Thoracic aorta (tissue), 2 donors: Measurements from ENCODE around the gene CRB1. TPM values are rescaled to one million over a fixed set of nuclear protein-coding genes. Genes with fewer than 3 reads are reported as not detected.
A peak's percentile ranks its signal among the peaks of the same experiment; 100 is the strongest.
"Not testable (repeated sequence)": the region's sequence is repeated elsewhere in the genome, so short reads cannot be mapped to it uniquely, and the experiment has no call there.

ENCODE experiments used
- ATAC-seq: fragments of 150-250 bp; one replicate; pipeline ENCODE4 v1.8.0; 2017; ENCODE audit warnings: low read depth; ENCODE audit not compliant: insufficient number of reproducible peaks, low FRiP score
- DNase-seq: peaks from one replicate; pipeline ENCODE4 v3.0.0-alpha.2; 2020; ENCODE audit warnings: low spot score
- H3K27ac ChIP-seq, 2 donors: fragments of 200-600 bp; sonication (generic); 1 replicate in 1 of 2; 2 replicates in 1 of 2; pipeline ENCODE4 v1.5.1; 2016; ENCODE audit warnings: mild to moderate bottlenecking in 2 of 2, moderate library complexity in 2 of 2
- H3K27me3 ChIP-seq: fragments of 200-600 bp; sonication (generic); replicated peaks from 2 replicates; pipeline ENCODE4 v1.6.0; 2016; ENCODE audit warnings: mild to moderate bottlenecking; ENCODE audit not compliant: insufficient read depth
- H3K36me3 ChIP-seq: fragments of 200-600 bp; sonication (generic); one replicate; pipeline ENCODE4 v1.5.1; 2016
- H3K4me1 ChIP-seq, 2 donors: fragments of 200-600 bp; sonication (generic); 1 replicate in 1 of 2; 2 replicates in 1 of 2; pipeline versions ENCODE4 v1.5.1 to v1.6.0; 2016; ENCODE audit warnings: low read depth in 2 of 2, mild to moderate bottlenecking in 1 of 2; ENCODE audit not compliant: control insufficient read depth in 1 of 2
- H3K4me3 ChIP-seq: fragments of 200-600 bp; sonication (generic); 2 replicates; pipeline ENCODE4 v1.5.1; 2016; ENCODE audit warnings: mild to moderate bottlenecking
- H3K9me3 ChIP-seq: fragments of 200-600 bp; sonication (generic); 2 replicates; pipeline ENCODE4 v1.5.1; 2016
- CTCF ChIP-seq: fragments of 200-600 bp; sonication (generic); IDR thresholded peaks from one replicate; pipeline ENCODE4 v1.5.1; 2019; ENCODE audit warnings: antibody characterized with exemption
- total RNA-seq, 2 donors: library from RNA; depleted of rRNA; stranded (reverse); fragments of >200 nt; gene quantifications; one replicate each; pipeline versions ENCODE4 v1.1.0 to v1.2.3, GENCODE V29; 2016

The CRB1 gene
- total RNA-seq, 2 donors from 2014 or later: not detected

GRCh38 chr1:197472141-197472540 is 204.1 kb downstream of the CRB1 start:
- H3K9me3 ChIP-seq: no peaks in the 10 kb centered on the region
- no peak overlapping the region for H3K27ac ChIP-seq
- no peak for TF ChIP-seq CTCF
- H3K27me3 ChIP-seq: no peaks in the 10 kb centered on the region
- ATAC-seq: no peak
- H3K4me3 ChIP-seq: no peak overlapping the region
- H3K36me3 ChIP-seq: no peaks in the 10 kb centered on the region
- DNase-seq: no peak
- no peaks in the 10 kb centered on the region for H3K4me1 ChIP-seq

GRCh38 chr1:197480446-197480845 is 212.4 kb downstream of the CRB1 start:
- no peak for TF ChIP-seq CTCF
- no peaks in the 10 kb centered on the region for H3K4me1 ChIP-seq
- H3K27me3 ChIP-seq: no peaks in the 10 kb centered on the region
- H3K4me3 ChIP-seq: no peak overlapping the region
- no peak overlapping the region for H3K27ac ChIP-seq
- H3K9me3 ChIP-seq: no peaks in the 10 kb centered on the region
- H3K36me3 ChIP-seq: no peaks in the 10 kb centered on the region
- no peak for ATAC-seq
- DNase-seq: no peak

GRCh38 chr1:197481101-197481500 is 213.0 kb downstream of the CRB1 start:
- H3K27me3 ChIP-seq: no peaks in the 10 kb centered on the region
- DNase-seq: no peak
- no peak overlapping the region for H3K27ac ChIP-seq
- TF ChIP-seq CTCF: no peak
- H3K9me3 ChIP-seq: no peaks in the 10 kb centered on the region
- ATAC-seq: no peak
- no peak overlapping the region for H3K4me3 ChIP-seq
- no peaks in the 10 kb centered on the region for H3K36me3 ChIP-seq
- peaks cover 0 to 3% of the 10 kb centered on the region in 2 donors for H3K4me1 ChIP-seq

- no peaks in the 10 kb centered on the region for H3K36me3 ChIP-seq
- no peak for DNase-seq
- no peaks in the 10 kb centered on the region for H3K27me3 ChIP-seq
- no peak overlapping the region for H3K4me3 ChIP-seq
- no peak for TF ChIP-seq CTCF
- H3K9me3 ChIP-seq: no peaks in the 10 kb centered on the region
- H3K4me1 ChIP-seq: peaks cover 0 to 5% of the 10 kb centered on the region in 2 donors
- ATAC-seq: peak; percentile 55
- no peak overlapping the region for H3K27ac ChIP-seq
Measured at GRCh38 chr1:197485790-197486189, 217.7 kb downstream of the CRB1 start.

GRCh38 chr1:197486946-197487345 is 218.9 kb downstream of the CRB1 start:
- H3K27ac ChIP-seq: no peak overlapping the region
- ATAC-seq: no peak
- H3K4me3 ChIP-seq: no peak overlapping the region
- no peak for TF ChIP-seq CTCF
- no peak for DNase-seq
- H3K4me1 ChIP-seq: peaks cover 0 to 5% of the 10 kb centered on the region in 2 donors
- H3K9me3 ChIP-seq: no peaks in the 10 kb centered on the region
- no peaks in the 10 kb centered on the region for H3K27me3 ChIP-seq
- no peaks in the 10 kb centered on the region for H3K36me3 ChIP-seq

GRCh38 chr1:197491505-197491904 is 223.5 kb downstream of the CRB1 start:
- H3K9me3 ChIP-seq, DNase-seq, ATAC-seq, H3K27ac ChIP-seq, H3K27me3 ChIP-seq, H3K4me3 ChIP-seq, H3K36me3 ChIP-seq, H3K4me1 ChIP-seq: not testable (repeated sequence)
